CD4-positive, alpha-beta T cell treated with Interleukin-4 for 1 hour (primary cell): ENCODE results near the gene BLVRB.
"Not testable (repeated sequence)": the region's sequence is repeated elsewhere in the genome, so short reads cannot be mapped to it uniquely, and the experiment has no call there.

Experiments used
- DNase-seq, 2 donors: peaks; one replicate each; pipeline ENCODE4 v3.0.0-alpha.2; 2020 to 2022

Gene BLVRB

GRCh38 chr19:40465557-40466218, at the start of gene BLVRB:
Gene BLVRB, minus strand, starts transcription at chr19:40465745. Its CDS starts 57 bp downstream, at chr19:40465688.
- peak; percentile 99 to 100 for DNase-seq

GRCh38 chr19:40513741-40514315, 48.3 kb upstream of the BLVRB start:
- no peak for DNase-seq

GRCh38 chr19:40513345-40513678, 47.8 kb upstream of the BLVRB start:
- DNase-seq, result no peak

- DNase-seq, result no peak
These were observed 47.2 kb upstream of the BLVRB start for GRCh38 chr19:40512473-40513344.

GRCh38 chr19:40512110-40512472, 46.5 kb upstream of the BLVRB start:
- DNase-seq, result no peak

- no peak for DNase-seq
These were observed 45.9 kb upstream of the BLVRB start for GRCh38 chr19:40511487-40511886.

- DNase-seq, result no peak
These were observed 45.1 kb upstream of the BLVRB start for GRCh38 chr19:40510526-40511115.

GRCh38 chr19:40508739-40509260, 43.3 kb upstream of the BLVRB start:
- no peak for DNase-seq

GRCh38 chr19:40507892-40508291, 42.3 kb upstream of the BLVRB start:
- no peak for DNase-seq

- DNase-seq, result no peak
These were observed 40.6 kb upstream of the BLVRB start for GRCh38 chr19:40506099-40506498.

GRCh38 chr19:40503320-40503695, 37.8 kb upstream of the BLVRB start:
- DNase-seq, result no peak

- no peak for DNase-seq
These were observed 37.2 kb upstream of the BLVRB start for GRCh38 chr19:40502647-40503319.

- DNase-seq, result no peak
These were observed 36.5 kb upstream of the BLVRB start for GRCh38 chr19:40502081-40502480.

- no peak for DNase-seq
These were observed 36.1 kb upstream of the BLVRB start for GRCh38 chr19:40501599-40501998.

- DNase-seq, result not testable (repeated sequence)
These were observed 35.4 kb upstream of the BLVRB start for GRCh38 chr19:40500678-40501530.

GRCh38 chr19:40499320-40499719, 33.8 kb upstream of the BLVRB start:
- DNase-seq, result no peak

- DNase-seq, result no peak
These were observed 31.7 kb upstream of the BLVRB start for GRCh38 chr19:40497214-40497613.

GRCh38 chr19:40494191-40494838, 28.8 kb upstream of the BLVRB start:
- DNase-seq, result no peak

- DNase-seq, result no peak
These were observed 28.2 kb upstream of the BLVRB start for GRCh38 chr19:40493778-40494177.

- DNase-seq, result no peak
These were observed 26.7 kb upstream of the BLVRB start for GRCh38 chr19:40492274-40492673.

GRCh38 chr19:40489882-40490230, 24.3 kb upstream of the BLVRB start:
- no peak for DNase-seq

GRCh38 chr19:40486017-40486416, 20.5 kb upstream of the BLVRB start:
- DNase-seq, result no peak
